HUES6 (cell line): ENCODE data around the gene LTBP1.

Experiments
- H3K27ac ChIP-seq: 2 replicates; pipeline ENCODE4 v1.7.0; 2013; ENCODE audit warnings: low read depth, mild to moderate bottlenecking, low read length, inconsistent platforms
- H3K27me3 ChIP-seq: 2 replicates; pipeline ENCODE4 v1.6.1; 2013; ENCODE audit warnings: low read length; ENCODE audit not compliant: control insufficient read depth, insufficient read depth
- H3K36me3 ChIP-seq: 2 replicates; pipeline ENCODE4 v1.6.1; 2013; ENCODE audit warnings: low read length; ENCODE audit not compliant: control insufficient read depth, insufficient read depth
- H3K4me1 ChIP-seq: 2 replicates; pipeline ENCODE4 v1.6.1; 2013; ENCODE audit warnings: low read length; ENCODE audit not compliant: control insufficient read depth, insufficient read depth
- H3K4me3 ChIP-seq: 2 replicates; pipeline ENCODE4 v1.5.1; 2013; ENCODE audit warnings: low read depth, low read length
- H3K9ac ChIP-seq: one replicate; pipeline ENCODE4 v1.6.1; 2013; ENCODE audit warnings: mild to moderate bottlenecking, low read length
- H3K9me3 ChIP-seq: 2 replicates; pipeline ENCODE4 v1.6.1; 2013; ENCODE audit warnings: low read depth, low read length; ENCODE audit not compliant: control insufficient read depth, insufficient read depth

LTBP1 gene

GRCh38 chr2:33289961-33290360 lies 343.2 kb downstream of the LTBP1 start:
- Histone ChIP-seq H3K4me3 (no peak overlapping the region), H3K27ac (no peak overlapping the region), H3K36me3 (no peaks in the 10 kb centered on the region), H3K4me1 (peaks cover 9% of the 10 kb centered on the region; the same call in 1 of the 2 replicates), H3K27me3 (no peaks in the 10 kb centered on the region), H3K9me3 (no peaks in the 10 kb centered on the region), H3K9ac (no peak overlapping the region)

GRCh38 chr2:33291278-33292013 lies 344.7 kb downstream of the LTBP1 start:
- Histone ChIP-seq H3K36me3 (no peaks in the 10 kb centered on the region), H3K4me1 (peaks cover 9% of the 10 kb centered on the region; the same call in 1 of the 2 replicates), H3K27ac (no peak overlapping the region), H3K9ac (no peak overlapping the region), H3K9me3 (no peaks in the 10 kb centered on the region), H3K27me3 (no peaks in the 10 kb centered on the region), H3K4me3 (no peak overlapping the region)

- Histone ChIP-seq H3K9ac (no peak overlapping the region), H3K27me3 (no peaks in the 10 kb centered on the region)
Measured at GRCh38 chr2:33292063-33292462, 345.3 kb downstream of the LTBP1 start.

GRCh38 chr2:33292981-33293595 lies 346.3 kb downstream of the LTBP1 start:
- Histone ChIP-seq H3K4me1 (peaks cover 9% of the 10 kb centered on the region; the same call in 1 of the 2 replicates), H3K27ac (no peak overlapping the region), H3K9ac (no peak overlapping the region), H3K36me3 (no peaks in the 10 kb centered on the region), H3K9me3 (no peaks in the 10 kb centered on the region), H3K4me3 (no peak overlapping the region), H3K27me3 (no peaks in the 10 kb centered on the region)

More at GRCh38 chr2:33292063-33292462, 345.3 kb downstream of the LTBP1 start:
- Histone ChIP-seq H3K36me3 (no peaks in the 10 kb centered on the region), H3K4me3 (no peak overlapping the region), H3K4me1 (peaks cover 9% of the 10 kb centered on the region; the same call in 1 of the 2 replicates), H3K27ac (no peak overlapping the region), H3K9me3 (no peaks in the 10 kb centered on the region)

- no peaks in the 10 kb centered on the region for H3K36me3 ChIP-seq
Measured at GRCh38 chr2:33298233-33298632, 351.5 kb downstream of the LTBP1 start.

GRCh38 chr2:33301355-33301754 lies 354.6 kb downstream of the LTBP1 start:
- no peak overlapping the region for H3K9ac ChIP-seq
- no peaks in the 10 kb centered on the region for H3K4me1 ChIP-seq

More at GRCh38 chr2:33298233-33298632, 351.5 kb downstream of the LTBP1 start:
- Histone ChIP-seq H3K9me3 (no peaks in the 10 kb centered on the region), H3K9ac (no peak overlapping the region), H3K4me3 (no peak overlapping the region), H3K27me3 (no peaks in the 10 kb centered on the region), H3K4me1 (no peaks in the 10 kb centered on the region; the same call in 1 of the 2 replicates), H3K27ac (no peak overlapping the region)

GRCh38 chr2:33302348-33302747 lies 355.6 kb downstream of the LTBP1 start:
- Histone ChIP-seq H3K4me1 (no peaks in the 10 kb centered on the region), H3K9ac (no peak overlapping the region), H3K27me3 (no peaks in the 10 kb centered on the region), H3K36me3 (no peaks in the 10 kb centered on the region), H3K9me3 (no peaks in the 10 kb centered on the region), H3K27ac (no peak overlapping the region), H3K4me3 (no peak overlapping the region)

More at GRCh38 chr2:33301355-33301754, 354.6 kb downstream of the LTBP1 start:
- no peak overlapping the region for H3K4me3 ChIP-seq
- no peaks in the 10 kb centered on the region for H3K9me3 ChIP-seq
- no peak overlapping the region for H3K27ac ChIP-seq
- H3K27me3 ChIP-seq, result no peaks in the 10 kb centered on the region
- no peaks in the 10 kb centered on the region for H3K36me3 ChIP-seq

- Histone ChIP-seq H3K27me3 (no peaks in the 10 kb centered on the region), H3K9me3 (no peaks in the 10 kb centered on the region), H3K9ac (no peak overlapping the region), H3K36me3 (no peaks in the 10 kb centered on the region), H3K27ac (no peak overlapping the region), H3K4me3 (no peak overlapping the region), H3K4me1 (no peaks in the 10 kb centered on the region)
Measured at GRCh38 chr2:33304032-33304864, 357.5 kb downstream of the LTBP1 start.

GRCh38 chr2:33307659-33308270 lies 361.0 kb downstream of the LTBP1 start:
- H3K27me3 ChIP-seq, result no peaks in the 10 kb centered on the region
- no peaks in the 10 kb centered on the region for H3K36me3 ChIP-seq
- H3K4me1 ChIP-seq, result no peaks in the 10 kb centered on the region
- no peaks in the 10 kb centered on the region for H3K9me3 ChIP-seq
- H3K27ac ChIP-seq, result no peak overlapping the region
- H3K9ac ChIP-seq, result no peak overlapping the region
- H3K4me3 ChIP-seq, result no peak overlapping the region

GRCh38 chr2:33312355-33312754 lies 365.6 kb downstream of the LTBP1 start:
- no peak overlapping the region for H3K9ac ChIP-seq
- no peak overlapping the region for H3K27ac ChIP-seq
- H3K4me1 ChIP-seq, result no peaks in the 10 kb centered on the region
- no peaks in the 10 kb centered on the region for H3K27me3 ChIP-seq
- no peaks in the 10 kb centered on the region for H3K36me3 ChIP-seq
- no peak overlapping the region for H3K4me3 ChIP-seq
- no peaks in the 10 kb centered on the region for H3K9me3 ChIP-seq
